HUES64 (cell line): Measurements from ENCODE around the gene INTS6L.

ENCODE experiments used
- H3K27ac ChIP-seq: 2 replicates; pipeline ENCODE4 v1.7.0; 2013; ENCODE audit warnings: low read depth, low read length, inconsistent platforms
- H3K27me3 ChIP-seq: 2 replicates; pipeline ENCODE4 v1.6.1; 2013; ENCODE audit warnings: mild to moderate bottlenecking, low read length; ENCODE audit not compliant: insufficient read depth
- H3K36me3 ChIP-seq: 2 replicates; pipeline ENCODE4 v1.6.1; 2013; ENCODE audit warnings: mild to moderate bottlenecking, low read length; ENCODE audit not compliant: insufficient read depth
- H3K4me1 ChIP-seq: 2 replicates; pipeline ENCODE4 v1.6.1; 2013; ENCODE audit warnings: mild to moderate bottlenecking, low read length, moderate library complexity; ENCODE audit not compliant: insufficient read depth
- H3K4me3 ChIP-seq: 2 replicates; pipeline ENCODE4 v1.5.1; 2013; ENCODE audit warnings: mild to moderate bottlenecking, low read length, moderate library complexity
- H3K9ac ChIP-seq: 2 replicates; pipeline ENCODE4 v1.6.1; 2013; ENCODE audit warnings: mild to moderate bottlenecking, low read depth, low read length
- H3K9me3 ChIP-seq: 2 replicates; pipeline ENCODE4 v1.6.1; 2013; ENCODE audit warnings: low read depth, low read length; ENCODE audit not compliant: insufficient read depth
- WGBS: fragments of 150-250, 120-280 bp; methylation state at CpG from one replicate; pipeline ENCODE4 v1.1.7; 2013; ENCODE audit warnings: missing lambda C conversion rate; 5-methylcytosine and 5-hydroxymethylcytosine counted together

Gene INTS6L

GRCh38 chrX:135522878-135523693, 2.6 kb downstream of the INTS6L start:
- Histone ChIP-seq H3K4me3 (peak overlapping the region; percentile 81; the same call in 1 of the 2 replicates), H3K4me1 (peaks cover 17% of the 10 kb centered on the region), H3K9me3 (no peaks in the 10 kb centered on the region), H3K27ac (no peak overlapping the region), H3K36me3 (no peaks in the 10 kb centered on the region), H3K9ac (no peak overlapping the region), H3K27me3 (no peaks in the 10 kb centered on the region)
- WGBS, result 96% methylated on average over 19 of the region's 20 CpGs

- no peaks in the 10 kb centered on the region for H3K36me3 ChIP-seq
- no peaks in the 10 kb centered on the region for H3K9me3 ChIP-seq
- no CpG with 5 or more reads among the region's 5 CpGs for WGBS
- peaks cover 10% of the 10 kb centered on the region for H3K4me1 ChIP-seq
- no peak overlapping the region for H3K4me3 ChIP-seq
- H3K9ac ChIP-seq, result no peak overlapping the region
- H3K27ac ChIP-seq, result no peak overlapping the region
- no peaks in the 10 kb centered on the region for H3K27me3 ChIP-seq
Measured at GRCh38 chrX:135528254-135528653, 7.8 kb downstream of the INTS6L start.

- Histone ChIP-seq H3K4me1 (peaks cover 10% of the 10 kb centered on the region), H3K27me3 (no peaks in the 10 kb centered on the region)
- WGBS, result no CpG with 5 or more reads among the region's 3 CpGs
Measured at GRCh38 chrX:135528756-135529155, 8.3 kb downstream of the INTS6L start.

GRCh38 chrX:135530097-135530496, 9.6 kb downstream of the INTS6L start:
- Histone ChIP-seq H3K36me3 (no peaks in the 10 kb centered on the region), H3K4me3 (no peak overlapping the region), H3K9ac (no peak overlapping the region), H3K27me3 (no peaks in the 10 kb centered on the region), H3K9me3 (no peaks in the 10 kb centered on the region), H3K4me1 (peaks cover 10% of the 10 kb centered on the region), H3K27ac (no peak overlapping the region)
- no CpG with 5 or more reads among the region's 1 CpG for WGBS

More at GRCh38 chrX:135528756-135529155, 8.3 kb downstream of the INTS6L start:
- Histone ChIP-seq H3K4me3 (no peak overlapping the region), H3K9ac (no peak overlapping the region), H3K36me3 (no peaks in the 10 kb centered on the region), H3K27ac (no peak overlapping the region), H3K9me3 (no peaks in the 10 kb centered on the region)

GRCh38 chrX:135531813-135532212, 11.4 kb downstream of the INTS6L start:
- H3K4me1 ChIP-seq, result peaks cover 10% of the 10 kb centered on the region
- H3K27me3 ChIP-seq, result no peaks in the 10 kb centered on the region
- H3K36me3 ChIP-seq, result no peaks in the 10 kb centered on the region
- H3K9me3 ChIP-seq, result no peaks in the 10 kb centered on the region
- no peak overlapping the region for H3K9ac ChIP-seq
- no peak overlapping the region for H3K4me3 ChIP-seq
- WGBS, result 92% methylated on average over 1 of the region's 1 CpG
- no peak overlapping the region for H3K27ac ChIP-seq

- Histone ChIP-seq H3K27ac (no peak overlapping the region), H3K4me3 (no peak overlapping the region), H3K9me3 (no peaks in the 10 kb centered on the region), H3K36me3 (no peaks in the 10 kb centered on the region), H3K4me1 (no peaks in the 10 kb centered on the region), H3K9ac (no peak overlapping the region), H3K27me3 (no peaks in the 10 kb centered on the region)
- WGBS, result 91% methylated on average over 1 of the region's 1 CpG
Measured at GRCh38 chrX:135535077-135535940, 14.8 kb downstream of the INTS6L start.

- H3K9me3 ChIP-seq, result no peaks in the 10 kb centered on the region
- H3K27me3 ChIP-seq, result no peaks in the 10 kb centered on the region
- H3K4me3 ChIP-seq, result no peak overlapping the region
- H3K4me1 ChIP-seq, result no peaks in the 10 kb centered on the region
- H3K27ac ChIP-seq, result no peak overlapping the region
- no peaks in the 10 kb centered on the region for H3K36me3 ChIP-seq
- no peak overlapping the region for H3K9ac ChIP-seq
Measured at GRCh38 chrX:135536877-135537276, 16.4 kb downstream of the INTS6L start.

- Histone ChIP-seq H3K27me3 (no peaks in the 10 kb centered on the region), H3K27ac (no peak overlapping the region), H3K4me1 (no peaks in the 10 kb centered on the region), H3K4me3 (no peak overlapping the region), H3K9me3 (no peaks in the 10 kb centered on the region), H3K36me3 (no peaks in the 10 kb centered on the region), H3K9ac (no peak overlapping the region)
- WGBS, result 91% methylated on average over 1 of the region's 1 CpG
Measured at GRCh38 chrX:135541351-135541750, 20.9 kb downstream of the INTS6L start.

GRCh38 chrX:135543172-135543571, 22.7 kb downstream of the INTS6L start:
- Histone ChIP-seq H3K36me3 (0 out of 2 replicates have a peak, but pooled peaks cover 3% of the 10 kb centered on the region), H3K27ac (no peak overlapping the region)
- 94% methylated on average over 1 of the region's 1 CpG for WGBS

GRCh38 chrX:135543924-135544323, 23.5 kb downstream of the INTS6L start:
- WGBS, result 0% methylated on average over 1 of the region's 2 CpGs
- Histone ChIP-seq H3K27ac (no peak overlapping the region), H3K9me3 (no peaks in the 10 kb centered on the region), H3K4me3 (no peak overlapping the region), H3K9ac (no peak overlapping the region), H3K36me3 (0 out of 2 replicates have a peak, but pooled peaks cover 3% of the 10 kb centered on the region), H3K4me1 (no peaks in the 10 kb centered on the region), H3K27me3 (no peaks in the 10 kb centered on the region)

More at GRCh38 chrX:135543172-135543571, 22.7 kb downstream of the INTS6L start:
- H3K4me3 ChIP-seq, result no peak overlapping the region
- H3K4me1 ChIP-seq, result no peaks in the 10 kb centered on the region
- H3K27me3 ChIP-seq, result no peaks in the 10 kb centered on the region
- H3K9ac ChIP-seq, result no peak overlapping the region
- H3K9me3 ChIP-seq, result no peaks in the 10 kb centered on the region

GRCh38 chrX:135544338-135544948, 24.0 kb downstream of the INTS6L start:
- Histone ChIP-seq H3K9ac (no peak overlapping the region), H3K4me3 (no peak overlapping the region), H3K9me3 (no peaks in the 10 kb centered on the region), H3K4me1 (no peaks in the 10 kb centered on the region), H3K27ac (no peak overlapping the region), H3K36me3 (0 out of 2 replicates have a peak, but pooled peaks cover 3% of the 10 kb centered on the region), H3K27me3 (no peaks in the 10 kb centered on the region)
- 89% methylated on average over 4 of the region's 5 CpGs for WGBS
